ENCODE measurements around the gene CPXM1.

Gene CPXM1

DNA sequence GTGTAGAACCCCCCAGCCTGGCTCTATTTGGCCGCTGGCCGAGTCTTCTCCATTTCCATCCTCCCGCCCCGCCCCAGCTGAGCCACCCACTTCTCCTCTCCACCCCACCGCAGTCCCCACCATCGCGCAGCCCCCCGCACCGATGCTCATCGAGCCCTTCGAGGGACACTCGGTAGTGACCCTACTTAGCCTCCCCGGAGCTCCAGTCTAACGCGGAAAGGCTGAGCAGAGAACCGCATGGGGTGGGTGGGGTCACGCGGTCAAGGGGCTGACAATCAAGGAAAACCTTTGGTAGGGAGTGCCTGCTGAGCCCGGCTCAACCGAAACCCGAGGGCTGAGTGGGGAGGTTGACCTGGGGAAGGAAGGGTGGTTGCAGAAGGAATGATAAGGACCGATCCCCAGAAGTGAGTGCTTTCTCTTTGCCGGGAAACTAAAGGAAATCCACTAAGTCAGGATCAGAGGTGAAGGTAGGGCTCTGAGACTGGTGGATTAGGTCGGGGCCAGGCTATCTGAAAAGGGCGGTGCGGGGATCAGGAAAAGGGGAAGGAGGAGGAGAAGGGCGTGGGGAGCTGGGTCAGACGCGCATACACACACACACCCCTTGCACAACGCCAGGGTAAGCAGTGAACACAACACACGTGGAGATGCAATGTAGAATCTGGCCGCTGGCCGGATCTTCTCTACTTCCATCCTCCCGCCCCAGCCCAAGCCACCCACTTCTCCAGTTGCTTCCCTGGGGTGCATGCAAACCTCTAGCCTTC, 49.8 kb downstream of the CPXM1 start:
- FAIRE-seq (no peak), DNase-seq (ENCODE audit: low spot score) (no peak)

DNA sequence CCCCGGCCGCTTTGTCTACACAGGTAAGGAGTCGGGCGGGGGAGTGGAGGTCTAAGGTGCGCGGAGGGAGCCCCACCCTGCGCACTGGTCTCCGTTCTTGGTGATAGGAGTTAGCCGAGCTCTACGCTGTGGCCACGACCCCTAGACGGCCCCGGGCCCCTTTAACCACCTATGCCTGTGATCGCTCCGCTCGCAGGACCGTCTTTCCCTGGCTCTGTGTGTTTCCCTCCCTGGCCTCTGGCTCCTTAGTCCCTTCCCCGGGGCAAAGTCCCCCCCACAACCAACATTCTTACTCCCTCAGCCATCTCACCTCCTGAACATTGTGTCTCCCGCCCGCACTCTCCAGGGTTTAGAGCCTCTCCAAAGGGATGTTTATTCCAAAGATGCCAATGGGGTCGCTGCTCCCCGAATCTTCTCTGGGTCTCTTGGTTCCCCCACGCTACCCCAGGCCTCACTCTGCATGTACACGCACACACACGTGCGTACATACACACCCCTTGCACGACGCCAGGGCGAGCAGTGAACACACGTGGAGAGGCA, 50.4 kb downstream of the CPXM1 start:
- FAIRE-seq: no peak
- DNase-seq (ENCODE audit: low spot score): no peak

DNA sequence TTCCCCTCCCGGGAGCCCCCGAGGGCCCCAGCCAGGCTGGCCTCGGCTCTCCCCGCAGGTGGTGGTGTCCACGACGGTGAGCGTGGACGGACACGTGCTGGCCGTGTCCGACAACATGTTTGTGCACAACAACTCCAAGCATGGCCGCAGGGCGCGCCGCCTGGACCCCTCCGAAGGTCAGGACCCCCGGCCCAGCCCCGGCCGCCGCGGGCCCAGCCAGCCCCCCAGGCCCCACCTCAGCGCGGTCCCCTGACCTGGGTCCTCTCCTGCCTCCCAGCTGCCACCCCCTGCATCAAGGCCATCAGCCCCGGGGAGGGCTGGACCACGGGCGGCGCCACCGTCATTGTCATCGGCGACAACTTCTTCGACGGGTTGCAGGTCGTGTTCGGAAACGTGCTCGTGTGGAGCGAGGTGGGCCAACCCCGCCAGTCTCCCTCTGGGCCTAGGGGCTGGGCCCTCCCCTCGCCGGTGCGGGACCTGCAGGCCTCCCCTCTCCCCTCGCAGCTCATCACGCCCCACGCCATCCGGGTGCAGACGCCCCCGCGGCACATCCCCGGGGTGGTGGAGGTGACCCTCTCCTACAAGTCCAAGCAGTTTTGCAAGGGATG, 51.0 kb downstream of the CPXM1 start:
- no peak for FAIRE-seq
- DNase-seq (ENCODE audit: low spot score): no peak

DNA sequence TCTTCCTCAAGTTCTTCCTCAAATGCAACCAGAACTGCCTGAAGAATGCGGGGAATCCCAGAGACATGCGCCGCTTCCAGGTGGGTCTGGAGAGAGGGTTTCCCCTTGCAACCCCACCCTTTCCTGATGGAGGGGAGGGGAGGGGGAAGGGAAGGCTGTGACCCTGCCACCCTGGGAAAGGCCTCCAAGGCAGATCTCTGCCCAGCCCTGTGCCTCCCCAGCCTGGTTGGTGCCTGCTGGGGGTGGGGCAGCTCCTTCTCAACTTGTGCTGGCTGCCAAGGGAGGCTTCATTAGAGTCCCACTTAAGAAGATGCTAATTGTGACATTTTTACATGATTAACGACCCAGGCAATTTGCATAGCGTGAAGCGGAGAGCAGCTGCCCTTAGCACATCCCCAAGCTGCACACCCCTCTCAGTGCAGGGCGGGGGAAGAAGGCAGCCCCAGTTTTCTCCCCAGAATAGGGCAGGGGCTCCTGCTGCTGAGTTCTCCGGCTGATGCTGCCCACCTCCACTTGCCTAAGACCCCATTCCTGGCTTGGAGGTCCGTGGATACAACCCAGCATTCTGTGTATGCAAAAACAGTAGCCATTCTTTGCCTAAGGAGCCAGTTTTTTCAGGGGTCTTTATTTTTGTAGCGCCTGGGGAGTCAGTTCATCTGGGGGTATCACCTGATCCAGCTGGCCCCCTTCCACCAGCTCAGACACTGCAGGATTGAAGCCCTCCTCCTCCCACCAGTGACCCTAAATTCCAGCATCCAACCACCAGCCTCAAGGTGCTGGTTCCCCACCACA, 51.7 kb downstream of the CPXM1 start:
- FAIRE-seq: no peak
- no peak for DNase-seq (ENCODE audit: low spot score)

DNA sequence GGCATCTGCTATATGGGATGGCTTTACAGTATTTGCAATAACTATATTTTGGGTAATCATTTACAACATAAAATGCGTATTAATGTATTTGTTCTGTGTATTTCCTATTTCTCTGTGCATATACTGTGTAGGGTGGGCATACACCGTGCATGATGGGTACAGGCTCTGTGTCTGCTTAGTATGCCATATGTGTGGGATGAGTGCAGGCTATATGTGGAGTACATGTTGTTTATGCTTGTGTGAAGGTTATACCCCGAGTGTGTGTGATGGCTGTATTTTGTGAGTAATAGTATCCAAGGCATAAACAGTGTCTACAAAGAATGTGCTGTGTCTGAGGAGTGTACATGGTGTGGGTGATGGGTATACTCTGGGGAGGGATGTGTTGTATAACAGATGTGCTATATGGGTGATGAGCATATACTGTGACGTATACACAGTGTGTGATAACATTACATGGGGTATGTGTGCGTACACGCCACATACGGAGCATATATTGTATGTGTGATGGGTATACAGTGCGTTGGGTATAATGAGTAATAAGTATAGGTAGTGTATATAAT, 52.7 kb downstream of the CPXM1 start:
- FAIRE-seq (no peak), DNase-seq (ENCODE audit: low spot score) (no peak)

DNA sequence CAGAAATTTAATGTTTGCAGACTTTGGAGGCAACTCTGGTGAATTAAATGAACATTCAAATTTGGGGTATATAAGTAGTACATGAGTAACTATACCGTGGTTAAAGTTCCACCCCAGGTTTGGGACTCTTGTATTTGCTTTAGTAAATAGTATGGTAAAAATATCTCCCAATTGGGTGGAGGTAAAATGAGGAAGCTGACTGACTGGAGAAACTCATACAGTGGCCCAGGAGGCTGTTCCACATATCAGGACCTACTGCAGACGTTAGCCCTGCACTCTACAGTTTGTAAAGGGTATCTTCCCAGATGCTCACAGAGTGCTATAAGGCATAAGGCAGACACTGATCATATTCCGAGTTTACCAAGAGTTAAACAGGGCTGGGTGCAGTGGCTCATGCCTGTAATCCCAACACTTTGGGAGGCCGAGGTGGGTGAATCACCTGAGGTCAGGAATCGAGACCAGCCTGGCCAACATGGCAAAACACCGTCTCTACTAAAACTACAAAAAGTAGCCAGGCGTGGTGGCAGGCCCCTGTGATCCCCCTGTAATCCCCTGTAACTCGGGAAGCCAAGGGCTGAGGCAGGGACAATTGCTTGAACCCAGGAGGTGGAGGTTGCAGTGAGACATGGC, 53.7 kb downstream of the CPXM1 start:
- no peak for DNase-seq (ENCODE audit: low spot score)
- no peak for FAIRE-seq

DNA sequence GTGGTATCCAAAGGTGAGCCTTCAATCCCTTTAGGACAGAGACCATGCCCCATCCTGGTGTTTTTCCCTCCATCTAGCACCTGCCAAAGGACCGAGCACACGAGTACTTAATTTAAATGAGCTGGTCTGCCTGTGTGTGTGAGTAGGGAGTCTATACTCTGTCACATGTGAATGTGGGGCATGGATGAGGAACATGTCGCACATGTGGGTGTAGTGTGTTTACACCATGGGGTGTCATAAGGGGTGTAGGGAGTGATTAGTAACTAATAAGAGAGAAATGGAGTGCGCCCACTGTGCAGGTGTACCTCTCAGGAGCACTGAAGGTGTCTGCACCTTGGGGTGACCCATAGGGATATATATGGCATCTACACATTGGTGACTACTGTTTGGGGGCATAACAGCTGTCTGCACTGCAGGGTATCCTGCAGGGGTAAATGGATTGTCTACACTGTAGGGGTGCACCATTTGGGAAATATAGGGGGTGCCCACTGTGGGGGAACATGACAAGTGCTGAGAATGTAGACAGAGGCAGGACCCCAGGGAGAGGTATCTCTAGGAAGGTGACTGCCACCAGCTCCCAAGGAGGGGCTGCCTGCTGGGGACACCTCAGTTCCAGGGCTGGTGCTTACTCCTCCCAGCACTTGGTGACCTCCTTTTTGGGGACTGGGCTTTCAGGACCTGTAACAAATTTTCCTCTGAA, 54.3 kb downstream of the CPXM1 start:
- FAIRE-seq (no peak), DNase-seq (ENCODE audit: low spot score) (no peak)

DNA sequence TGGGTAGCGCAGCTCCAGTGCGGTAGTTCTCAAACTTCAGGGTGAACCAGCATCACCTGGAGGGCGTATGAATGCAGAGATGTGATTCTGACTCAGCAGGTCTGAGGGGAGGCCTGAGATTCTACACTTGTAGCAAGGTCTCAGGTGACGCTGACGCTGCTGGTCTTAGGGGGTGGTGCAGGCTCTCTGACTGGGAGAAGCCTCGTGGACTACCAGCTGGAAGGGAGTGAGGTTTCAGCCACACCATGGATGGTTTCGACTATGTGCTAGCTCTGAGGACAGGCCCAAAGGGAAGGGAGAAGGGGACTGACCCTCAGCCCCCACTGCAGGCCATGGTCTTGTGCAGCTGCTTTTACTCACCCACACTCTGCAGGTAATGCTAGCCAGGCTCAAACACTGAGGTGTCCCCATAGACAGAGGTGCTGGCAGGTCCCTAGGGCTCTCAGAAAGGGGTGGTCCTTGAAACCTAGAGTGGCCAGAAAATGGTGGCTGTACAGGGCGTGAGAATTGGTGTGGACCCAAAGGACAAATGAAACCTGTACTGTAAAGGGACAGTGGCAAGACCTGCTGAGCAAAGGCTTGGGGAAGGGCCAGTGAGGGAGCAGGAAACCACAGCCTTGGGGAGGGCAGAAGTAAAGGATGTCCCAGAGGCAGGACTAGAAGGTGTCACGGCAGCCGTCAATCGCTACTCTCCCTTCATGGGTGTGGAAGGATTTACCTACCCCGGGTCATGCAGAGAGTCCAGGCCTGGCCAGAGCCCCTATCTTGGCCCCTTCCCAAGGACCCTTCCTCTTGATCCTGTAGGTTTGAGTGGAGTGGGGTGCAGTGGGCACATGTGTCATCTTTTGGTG, 55.1 kb downstream of the CPXM1 start:
- no peak for FAIRE-seq
- no peak for DNase-seq (ENCODE audit: low spot score)
